BLaER1 treated with 17β-estradiol and CSF1 and Interleukin-3, amounts not matched to agents 10 nM and 100 nM (cell line): ENCODE results near the gene NDUFS6.

ENCODE experiments used
- H3K27ac ChIP-seq, 11 experiments: shearing (Covaris generic); formaldehyde crosslinking; 2 replicates each; pipeline ENCODE4 v1.8.1; 2022
- H3K27me3 ChIP-seq, 11 experiments: shearing (Covaris generic); formaldehyde crosslinking; 2 replicates each; pipeline ENCODE4 v1.8.1; 2022
- H3K36me3 ChIP-seq, 11 experiments: shearing (Covaris generic); formaldehyde crosslinking; 2 replicates each; pipeline ENCODE4 v1.8.1; 2022
- H3K4me1 ChIP-seq, 10 experiments: shearing (Covaris generic); formaldehyde crosslinking; 2 replicates each; pipeline ENCODE4 v1.8.1; 2022
- H3K4me2 ChIP-seq, 11 experiments: shearing (Covaris generic); formaldehyde crosslinking; 2 replicates each; pipeline ENCODE4 v1.8.1; 2022
- H3K4me3 ChIP-seq, 10 experiments: shearing (Covaris generic); formaldehyde crosslinking; 2 replicates each; pipeline ENCODE4 v1.8.1; 2022
- H3K9ac ChIP-seq, 11 experiments: shearing (Covaris generic); formaldehyde crosslinking; 2 replicates each; pipeline ENCODE4 v1.8.1; 2022
- H3K9me3 ChIP-seq, 11 experiments: shearing (Covaris generic); formaldehyde crosslinking; replicated peaks in 1 of 11; 2 replicates each; pipeline ENCODE4 v1.8.1; 2022
- H4K20me1 ChIP-seq, 11 experiments: shearing (Covaris generic); formaldehyde crosslinking; 2 replicates each; pipeline ENCODE4 v1.8.1; 2022
- Cebpa-rat ChIP-seq, 11 experiments: shearing (Covaris generic); IDR thresholded peaks; 2 replicates each; pipeline ENCODE4 v1.8.1; 2022

NDUFS6 gene

GRCh38 chr5:1855075-1855474 is 53.9 kb downstream of the NDUFS6 start:
- TF ChIP-seq Cebpa-rat (IDR thresholded peaks at IDR 0.05) = no peak
- H3K27ac ChIP-seq = no peak overlapping the region
- H4K20me1 ChIP-seq = peaks cover 0 to 15% (median 0%) of the 10 kb centered on the region in 11 experiments; a peak in 5 of 22 replicates
- no peak overlapping the region for H3K4me2 ChIP-seq
- H3K36me3 ChIP-seq = no peaks in the 10 kb centered on the region
- H3K4me1 ChIP-seq = peaks cover 0 to 4% (median 0%) of the 10 kb centered on the region in 10 experiments; a peak in 3 of 20 replicates
- H3K9ac ChIP-seq = no peak overlapping the region
- no peaks in the 10 kb centered on the region for H3K9me3 ChIP-seq
- peaks cover 20 to 52% (median 39%) of the 10 kb centered on the region in 11 experiments for H3K27me3 ChIP-seq
- no peak overlapping the region for H3K4me3 ChIP-seq

GRCh38 chr5:1855596-1855995 is 54.4 kb downstream of the NDUFS6 start:
- Histone ChIP-seq H3K9me3 (no peaks in the 10 kb centered on the region), H3K9ac (no peak overlapping the region), H4K20me1 (peaks cover 0 to 12% (median 0%) of the 10 kb centered on the region in 11 experiments; a peak in 6 of 22 replicates), H3K36me3 (no peaks in the 10 kb centered on the region), H3K4me2 (no peak overlapping the region), H3K4me3 (no peak overlapping the region), H3K27me3 (peaks cover 14 to 46% (median 34%) of the 10 kb centered on the region in 11 experiments), H3K27ac (no peak overlapping the region), H3K4me1 (peaks cover 0 to 4% (median 0%) of the 10 kb centered on the region in 10 experiments; a peak in 3 of 20 replicates)
- no peak for TF ChIP-seq Cebpa-rat (IDR thresholded peaks at IDR 0.05)

GRCh38 chr5:1856596-1857255 is 55.5 kb downstream of the NDUFS6 start:
- Histone ChIP-seq H3K9me3 (no peaks in the 10 kb centered on the region), H3K9ac (no peak overlapping the region), H3K27ac (no peak overlapping the region), H3K4me3 (no peak overlapping the region), H3K36me3 (no peaks in the 10 kb centered on the region), H3K27me3 (peaks cover 3 to 35% (median 23%) of the 10 kb centered on the region in 11 experiments), H3K4me1 (peaks cover 0 to 4% (median 0%) of the 10 kb centered on the region in 10 experiments; a peak in 3 of 20 replicates), H4K20me1 (peaks cover 0 to 12% (median 0%) of the 10 kb centered on the region in 11 experiments; a peak in 7 of 22 replicates), H3K4me2 (no peak overlapping the region)
- TF ChIP-seq Cebpa-rat (IDR thresholded peaks at IDR 0.05) = no peak

- Histone ChIP-seq H3K4me3 (no peak overlapping the region), H3K4me1 (peaks cover 0 to 4% (median 0%) of the 10 kb centered on the region in 10 experiments; a peak in 3 of 20 replicates), H3K4me2 (no peak overlapping the region), H4K20me1 (peaks cover 0 to 12% (median 0%) of the 10 kb centered on the region in 11 experiments; a peak in 6 of 22 replicates), H3K9me3 (no peaks in the 10 kb centered on the region), H3K27me3 (peaks cover 0 to 30% (median 19%) of the 10 kb centered on the region in 11 experiments; a peak in 17 of 22 replicates), H3K9ac (no peak overlapping the region), H3K36me3 (no peaks in the 10 kb centered on the region), H3K27ac (no peak overlapping the region)
- no peak for TF ChIP-seq Cebpa-rat (IDR thresholded peaks at IDR 0.05)
Measured at GRCh38 chr5:1857256-1857600, 56.0 kb downstream of the NDUFS6 start.

GRCh38 chr5:1858436-1858835 is 57.2 kb downstream of the NDUFS6 start:
- Histone ChIP-seq H3K4me1 (peaks cover 0 to 4% (median 0%) of the 10 kb centered on the region in 10 experiments; a peak in 3 of 20 replicates), H4K20me1 (peaks cover 0 to 14% (median 0%) of the 10 kb centered on the region in 11 experiments; a peak in 5 of 22 replicates), H3K27me3 (peaks cover 0 to 24% (median 14%) of the 10 kb centered on the region in 11 experiments; a peak in 11 of 22 replicates), H3K9ac (no peak overlapping the region), H3K4me3 (no peak overlapping the region), H3K36me3 (no peaks in the 10 kb centered on the region), H3K9me3 (no peaks in the 10 kb centered on the region), H3K27ac (no peak overlapping the region), H3K4me2 (no peak overlapping the region)
- TF ChIP-seq Cebpa-rat (IDR thresholded peaks at IDR 0.05) = no peak

GRCh38 chr5:1859099-1859498 is 57.9 kb downstream of the NDUFS6 start:
- no peaks in the 10 kb centered on the region for H3K36me3 ChIP-seq
- H3K9ac ChIP-seq = no peak overlapping the region
- H4K20me1 ChIP-seq = peaks cover 0 to 13% (median 0%) of the 10 kb centered on the region in 11 experiments; a peak in 5 of 22 replicates
- H3K4me1 ChIP-seq = no peaks in the 10 kb centered on the region
- TF ChIP-seq Cebpa-rat (IDR thresholded peaks at IDR 0.05) = no peak
- no peak overlapping the region for H3K4me2 ChIP-seq
- H3K9me3 ChIP-seq = no peaks in the 10 kb centered on the region
- no peak overlapping the region for H3K4me3 ChIP-seq
- peaks cover 0 to 24% (median 16%) of the 10 kb centered on the region in 11 experiments; a peak in 11 of 22 replicates for H3K27me3 ChIP-seq
- no peak overlapping the region for H3K27ac ChIP-seq

GRCh38 chr5:1860021-1860610 is 58.9 kb downstream of the NDUFS6 start:
- Histone ChIP-seq H3K9ac (no peak overlapping the region), H3K4me2 (no peak overlapping the region), H3K4me1 (no peaks in the 10 kb centered on the region), H4K20me1 (peaks cover 0 to 11% (median 0%) of the 10 kb centered on the region in 11 experiments; a peak in 3 of 22 replicates), H3K27ac (no peak overlapping the region), H3K27me3 (peaks cover 0 to 30% (median 15%) of the 10 kb centered on the region in 11 experiments; a peak in 13 of 22 replicates), H3K9me3 (no peaks in the 10 kb centered on the region), H3K36me3 (no peaks in the 10 kb centered on the region), H3K4me3 (no peak overlapping the region)
- no peak for TF ChIP-seq Cebpa-rat (IDR thresholded peaks at IDR 0.05)

- Histone ChIP-seq H3K9me3 (no peaks in the 10 kb centered on the region), H3K4me1 (peaks cover 0 to 6% (median 0%) of the 10 kb centered on the region in 10 experiments; a peak in 2 of 20 replicates), H3K9ac (no peak overlapping the region), H3K4me3 (no peak overlapping the region), H4K20me1 (peaks cover 0 to 6% (median 0%) of the 10 kb centered on the region in 11 experiments; a peak in 4 of 22 replicates), H3K27me3 (peaks cover 2 to 31% (median 15%) of the 10 kb centered on the region in 11 experiments; a peak in 16 of 22 replicates), H3K4me2 (no peak overlapping the region), H3K27ac (no peak overlapping the region), H3K36me3 (no peaks in the 10 kb centered on the region)
- TF ChIP-seq Cebpa-rat (IDR thresholded peaks at IDR 0.05) = no peak
Measured at GRCh38 chr5:1860949-1861348, 59.7 kb downstream of the NDUFS6 start.

- Histone ChIP-seq H3K36me3 (no peaks in the 10 kb centered on the region), H3K4me1 (peaks cover 0 to 9% (median 0%) of the 10 kb centered on the region in 10 experiments; a peak in 2 of 20 replicates), H3K27ac (no peak overlapping the region), H3K27me3 (peaks cover 4 to 50% (median 20%) of the 10 kb centered on the region in 11 experiments; a peak in 17 of 22 replicates), H4K20me1 (peaks cover 0 to 6% (median 0%) of the 10 kb centered on the region in 11 experiments; a peak in 6 of 22 replicates), H3K4me3 (no peak overlapping the region), H3K4me2 (no peak overlapping the region), H3K9ac (no peak overlapping the region), H3K9me3 (peaks cover 0 to 2% (median 0%) of the 10 kb centered on the region in 11 experiments; a peak in 1 of 22 replicates)
- no peak for TF ChIP-seq Cebpa-rat (IDR thresholded peaks at IDR 0.05)
Measured at GRCh38 chr5:1864896-1865440, 63.8 kb downstream of the NDUFS6 start.
